Measurements from ENCODE around the gene GDF15.
"Not testable (repeated sequence)": the region's sequence is repeated elsewhere in the genome, so short reads cannot be mapped to it uniquely, and the experiment has no call there.

The GDF15 gene

DNA sequence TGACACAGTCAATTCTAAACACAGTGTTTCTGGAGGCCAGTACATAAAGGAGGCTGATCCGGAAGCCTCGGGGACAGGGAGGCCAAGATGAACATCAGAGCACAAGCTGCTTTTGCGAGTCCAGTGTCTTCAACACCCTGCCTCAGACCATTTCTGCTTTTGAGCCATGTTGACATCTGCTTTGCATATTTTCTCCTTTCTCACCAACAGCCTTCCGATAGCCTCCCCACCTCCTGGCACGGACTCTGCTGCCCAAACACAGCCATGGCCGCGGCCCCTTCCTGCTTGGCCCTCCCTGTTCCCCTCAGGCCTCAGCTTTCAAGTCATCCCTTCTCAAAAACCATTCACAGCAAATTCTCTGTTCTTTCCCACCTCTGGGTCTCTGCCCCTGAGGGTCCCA, 7.9 kb downstream of the GDF15 start:
- H3K27ac Mint-ChIP-seq, result no peak overlapping the region
- peaks cover 31% of the 10 kb centered on the region for H3K27me3 Mint-ChIP-seq

DNA sequence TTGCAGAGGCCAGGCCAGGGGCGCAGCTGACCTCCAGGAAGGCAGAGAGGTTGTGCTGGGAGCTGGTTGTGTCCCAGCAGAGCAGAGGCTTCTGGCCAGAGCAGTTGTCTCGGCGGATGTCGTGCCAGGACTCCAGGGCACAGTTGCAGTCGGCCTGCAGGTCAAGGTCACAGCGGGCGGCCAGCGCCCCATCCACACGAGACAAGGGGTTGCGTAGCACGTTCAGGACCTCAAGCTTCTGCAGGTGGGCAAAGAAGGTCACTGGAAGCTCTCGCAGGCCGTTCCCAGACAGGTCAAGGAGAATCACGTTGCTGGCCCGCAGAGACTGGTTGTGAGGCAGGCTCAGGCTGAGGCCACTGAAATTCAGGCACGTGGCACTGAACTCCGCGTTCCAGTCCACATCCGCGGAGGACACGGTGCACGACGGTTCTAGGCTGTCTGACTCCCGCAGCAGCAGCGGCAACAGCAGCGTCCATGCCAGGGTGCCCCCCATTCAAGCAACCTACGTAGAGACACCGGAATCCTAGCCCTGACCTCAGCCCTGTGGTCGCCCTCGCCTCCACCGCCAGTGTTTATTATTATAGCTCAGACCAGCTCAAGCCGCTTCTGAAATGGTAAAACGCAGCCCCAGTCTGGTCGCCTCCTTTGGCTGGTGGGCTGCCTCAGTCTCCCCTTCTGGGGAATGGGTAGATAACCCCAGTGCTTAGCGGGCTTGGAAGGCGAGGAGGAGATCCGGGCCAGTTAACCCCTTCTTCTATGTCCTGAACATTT, 10.7 kb downstream of the GDF15 start:
- H3K27me3 Mint-ChIP-seq, result peaks cover 17% of the 10 kb centered on the region
- DNase-seq, result no peak

More for the DNA sequence above, 7.9 kb downstream of the GDF15 start:
- H3K4me3 Mint-ChIP-seq, result no peak overlapping the region
- no peaks in the 10 kb centered on the region for H3K36me3 Mint-ChIP-seq (ENCODE audit: low read depth)
- peaks cover 4% of the 10 kb centered on the region for H3K4me1 Mint-ChIP-seq
- H3K9me3 Mint-ChIP-seq, result no peaks in the 10 kb centered on the region
- no peak for ATAC-seq
- DNase-seq, result no peak

DNA sequence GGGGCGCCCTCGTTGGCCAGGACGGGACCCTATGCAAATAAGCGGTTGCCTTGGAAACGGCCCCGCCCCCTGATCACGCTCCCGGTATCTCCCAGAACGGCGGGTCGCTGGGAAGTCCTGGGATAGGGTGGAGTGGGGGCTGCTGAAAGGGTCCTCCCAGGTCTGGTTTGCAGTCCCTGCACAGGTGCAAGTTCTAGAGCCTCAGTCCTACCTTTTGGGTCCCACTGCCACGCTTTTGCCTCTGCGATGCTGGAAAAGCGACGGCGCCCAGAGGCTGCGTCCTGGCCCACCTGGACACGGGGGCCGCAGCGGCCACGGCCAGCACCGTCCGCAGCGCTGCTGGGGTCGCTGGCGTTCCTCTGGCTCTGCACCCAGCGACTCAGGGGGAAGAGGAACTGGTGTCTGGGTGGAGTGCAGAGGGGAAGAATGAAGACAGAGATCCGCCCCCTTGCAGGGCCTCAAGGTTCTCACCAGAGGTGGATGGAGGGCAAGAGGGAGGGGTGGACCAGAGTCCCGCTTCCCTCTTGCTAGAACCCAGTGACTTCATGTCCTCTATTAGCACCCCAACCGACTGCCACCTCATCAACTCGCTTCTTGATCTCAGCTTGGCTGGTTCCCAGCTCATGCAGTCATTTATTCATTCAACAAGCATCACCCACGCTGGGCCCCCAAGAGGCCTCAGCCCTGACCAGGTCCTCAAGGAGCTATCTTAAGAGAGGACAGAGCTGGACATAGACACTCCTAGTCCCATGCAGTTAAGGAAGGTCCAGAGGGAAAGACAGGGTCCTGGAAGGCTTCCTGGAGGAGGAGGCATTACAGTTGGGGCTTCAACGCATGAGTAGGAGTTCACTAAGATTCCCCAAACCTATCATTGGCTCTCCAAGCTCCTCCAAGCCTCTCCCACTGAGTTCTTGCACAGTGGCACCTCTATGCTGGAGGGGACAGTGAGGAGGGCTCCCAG, 11.6 kb downstream of the GDF15 start, which contains the start of gene LRRC25:
Gene LRRC25, minus strand, starts transcription at position 381 of the 961 bp plus-strand sequence. CDS start 659 bp downstream, outside the sequence.
- Mint-ChIP-seq H3K9me3 (no peaks in the 10 kb centered on the region), H3K4me3 (no peak within 1 kb of the TSS), H3K27ac (no peak within 1 kb of the TSS), H3K27me3 (peaks cover 17% of the 10 kb centered on the region), H3K4me1 (peaks cover 9% of the 10 kb centered on the region), H3K36me3 (ENCODE audit: low read depth) (no peaks in the 10 kb centered on the region)
- DNase-seq, result no peak
- ATAC-seq, result no peak

More for the DNA sequence above, 10.7 kb downstream of the GDF15 start:
- H3K36me3 Mint-ChIP-seq (ENCODE audit: low read depth), result no peaks in the 10 kb centered on the region
- H3K27ac Mint-ChIP-seq, result no peak overlapping the region
- peaks cover 6% of the 10 kb centered on the region for H3K4me1 Mint-ChIP-seq
- no peak overlapping the region for H3K4me3 Mint-ChIP-seq
- ATAC-seq, result no peak
- no peaks in the 10 kb centered on the region for H3K9me3 Mint-ChIP-seq

DNA sequence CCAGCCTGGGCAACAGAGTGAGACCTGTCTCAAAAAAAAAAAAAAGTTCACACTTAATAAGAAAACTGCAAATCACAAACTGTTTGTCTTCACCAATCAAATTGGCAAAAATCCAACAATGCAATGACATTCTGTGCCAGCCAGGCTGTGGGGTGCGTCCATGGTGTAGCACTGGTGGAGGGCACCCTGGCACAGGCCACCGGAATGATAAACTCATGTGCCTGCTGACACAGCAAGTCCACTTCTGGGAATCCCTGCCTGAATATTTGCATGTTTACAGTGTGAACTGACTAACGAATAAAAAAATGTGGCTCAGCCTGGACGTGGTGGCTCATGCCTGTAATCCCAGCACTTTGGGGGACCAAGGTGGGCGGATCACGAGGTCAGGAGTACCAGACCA, 13.1 kb downstream of the GDF15 start:
- ATAC-seq, result no peak
- no peaks in the 10 kb centered on the region for H3K9me3 Mint-ChIP-seq
- no peaks in the 10 kb centered on the region for H3K36me3 Mint-ChIP-seq (ENCODE audit: low read depth)
- H3K27ac Mint-ChIP-seq, result no peak overlapping the region
- H3K27me3 Mint-ChIP-seq, result peaks cover 14% of the 10 kb centered on the region
- H3K4me1 Mint-ChIP-seq, result peaks cover 6% of the 10 kb centered on the region
- no peak overlapping the region for H3K4me3 Mint-ChIP-seq
- no peak for DNase-seq

DNA sequence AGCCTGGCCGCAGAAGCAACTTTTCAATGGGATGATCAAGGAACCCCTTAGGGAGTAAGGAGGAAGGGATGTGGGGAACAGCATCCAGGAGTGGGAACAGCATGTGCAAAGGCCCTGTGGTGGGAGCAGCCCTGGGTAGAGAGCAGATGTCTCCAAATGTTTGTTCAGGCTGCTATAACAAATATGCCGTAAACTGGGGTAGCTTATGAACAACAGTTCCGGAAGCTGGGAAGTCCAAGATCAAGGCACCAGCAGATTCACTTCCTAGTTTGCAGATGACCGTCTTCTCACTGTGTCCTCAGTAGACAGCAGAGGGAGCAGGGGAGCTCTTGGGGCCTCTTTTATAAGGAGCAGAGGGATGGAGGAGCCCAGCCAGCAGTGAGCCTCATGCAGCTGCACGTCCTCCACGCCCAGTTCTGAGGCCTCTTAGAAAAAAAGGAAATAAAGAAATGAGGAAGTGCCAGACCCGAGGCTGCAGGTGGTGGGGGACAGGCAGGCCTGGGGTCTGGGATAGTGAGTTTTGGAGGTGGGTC, 15.7 kb downstream of the GDF15 start:
- Mint-ChIP-seq H3K27ac (no peak overlapping the region), H3K4me1 (peaks cover 6% of the 10 kb centered on the region), H3K9me3 (no peaks in the 10 kb centered on the region), H3K4me3 (no peak overlapping the region), H3K36me3 (ENCODE audit: low read depth) (no peaks in the 10 kb centered on the region), H3K27me3 (peaks cover 11% of the 10 kb centered on the region)
- no peak for DNase-seq
- peak; percentile 28 for ATAC-seq

DNA sequence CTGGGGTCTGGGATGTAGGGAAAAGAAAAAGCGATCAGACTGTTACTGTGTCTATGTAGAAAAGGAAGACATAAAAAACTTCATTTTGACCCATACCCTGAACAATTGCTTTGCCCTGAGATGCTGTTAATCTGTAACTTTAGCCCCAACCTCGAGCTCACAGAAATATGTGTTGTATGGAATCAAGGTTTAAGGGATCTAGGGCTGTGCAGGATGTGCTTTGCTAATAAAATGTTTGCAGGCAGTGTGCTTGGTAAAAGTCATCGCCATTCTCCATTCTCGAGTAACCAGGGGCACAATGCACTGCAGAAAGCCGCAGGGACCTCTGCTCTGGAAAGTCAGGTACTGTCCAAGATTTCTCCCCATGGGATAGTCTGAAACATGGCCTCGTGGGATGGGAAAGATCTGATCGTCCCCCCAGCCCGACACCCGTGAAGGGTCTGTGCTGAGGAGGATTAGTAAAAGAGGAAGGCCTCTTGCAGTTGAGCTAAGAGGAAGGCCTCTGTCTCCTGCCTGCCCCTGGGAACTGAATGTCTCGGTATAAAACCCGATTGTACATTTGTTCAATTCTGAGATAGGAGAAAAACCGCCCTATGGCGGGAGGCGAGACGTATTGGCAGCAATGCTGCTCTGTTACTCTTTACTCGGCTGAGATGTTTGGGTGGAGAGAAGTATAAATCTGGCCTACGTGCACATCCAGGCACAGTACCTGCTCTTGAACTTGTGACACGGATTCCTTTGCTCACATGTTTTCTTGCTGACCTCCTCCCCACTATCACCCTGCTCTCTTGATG, 16.7 kb downstream of the GDF15 start:
- not testable (repeated sequence) for H3K27me3 Mint-ChIP-seq; H3K36me3 Mint-ChIP-seq (ENCODE audit: low read depth); ATAC-seq; H3K4me3 Mint-ChIP-seq; H3K4me1 Mint-ChIP-seq; H3K27ac Mint-ChIP-seq; DNase-seq; H3K9me3 Mint-ChIP-seq

DNA sequence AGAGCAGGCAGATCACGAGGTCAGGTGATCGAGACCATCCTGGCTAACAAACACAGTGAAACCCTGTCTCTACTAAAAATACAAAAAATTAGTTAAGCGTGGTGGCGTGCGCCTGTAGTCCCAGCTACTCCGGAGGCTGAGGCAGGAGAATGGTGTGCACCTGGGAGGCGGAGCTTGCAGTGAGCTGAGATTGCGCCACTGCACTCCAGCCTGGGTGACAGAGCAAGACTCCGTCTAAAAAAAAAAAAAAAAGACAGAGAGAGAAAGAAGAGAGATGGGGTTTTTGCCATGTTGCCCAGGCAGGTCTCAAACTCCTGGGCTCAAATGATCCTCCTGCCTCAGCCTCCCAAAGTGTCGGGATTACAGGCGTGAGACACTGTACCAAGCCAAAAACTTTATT, 19.8 kb downstream of the GDF15 start:
- not testable (repeated sequence) for DNase-seq, H3K4me1 Mint-ChIP-seq, ATAC-seq

DNA sequence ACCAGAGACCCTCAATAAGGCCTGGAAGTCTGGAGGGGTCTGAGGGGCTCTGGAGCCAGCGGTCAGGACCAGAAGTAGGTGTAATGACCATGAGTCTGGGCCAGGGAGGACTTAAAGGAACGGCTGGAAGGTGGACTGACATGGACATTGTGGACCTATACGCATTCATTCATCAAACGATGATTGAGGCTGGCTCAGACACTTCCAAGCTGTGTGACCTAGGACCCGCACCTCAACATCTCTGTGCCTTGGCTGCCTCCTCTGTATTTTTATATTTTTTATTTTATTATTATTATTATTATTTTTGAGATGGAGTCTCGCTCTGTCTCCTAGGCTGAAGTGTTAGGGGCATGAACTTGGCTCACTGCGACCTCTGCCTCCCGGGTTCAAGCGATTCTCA, 20.8 kb downstream of the GDF15 start:
- ATAC-seq, result no peak
- Mint-ChIP-seq H3K4me1 (peaks cover 7% of the 10 kb centered on the region), H3K27ac (no peak overlapping the region), H3K4me3 (no peak overlapping the region), H3K9me3 (no peaks in the 10 kb centered on the region), H3K27me3 (peaks cover 3% of the 10 kb centered on the region), H3K36me3 (ENCODE audit: low read depth) (no peaks in the 10 kb centered on the region)
- no peak for DNase-seq

More for the DNA sequence above, 19.8 kb downstream of the GDF15 start:
- not testable (repeated sequence) for H3K36me3 Mint-ChIP-seq (ENCODE audit: low read depth); H3K9me3 Mint-ChIP-seq; H3K27me3 Mint-ChIP-seq; H3K27ac Mint-ChIP-seq; H3K4me3 Mint-ChIP-seq

DNA sequence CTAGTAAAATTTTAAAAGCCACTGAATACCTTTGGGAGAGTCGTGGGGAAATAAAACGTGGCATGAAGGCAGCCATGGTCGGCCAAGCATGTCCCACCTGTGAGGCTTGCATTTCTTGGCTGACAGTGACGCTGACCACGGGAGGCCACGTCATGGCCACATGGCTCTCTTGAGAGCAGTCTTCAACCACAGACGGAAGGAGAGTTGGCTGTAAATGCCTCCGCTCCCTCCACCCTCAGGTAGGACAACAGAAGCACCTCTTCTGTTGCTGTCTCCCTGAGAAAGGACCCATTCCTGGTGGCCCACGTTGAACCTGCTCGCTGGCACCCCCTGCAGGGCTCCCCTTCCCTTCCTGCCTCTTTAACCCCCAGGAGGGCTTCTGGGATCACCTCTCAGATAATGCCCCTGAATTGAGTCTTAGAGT, 22.1 kb downstream of the GDF15 start:
- ATAC-seq (no peak), DNase-seq (peak; percentile 54)
- H3K36me3 Mint-ChIP-seq (ENCODE audit: low read depth), result no peaks in the 10 kb centered on the region
- H3K27me3 Mint-ChIP-seq, result peaks cover 3% of the 10 kb centered on the region
- H3K9me3 Mint-ChIP-seq, result no peaks in the 10 kb centered on the region
- no peak overlapping the region for H3K4me3 Mint-ChIP-seq
- H3K27ac Mint-ChIP-seq, result no peak overlapping the region
- peaks cover 5% of the 10 kb centered on the region for H3K4me1 Mint-ChIP-seq

DNA sequence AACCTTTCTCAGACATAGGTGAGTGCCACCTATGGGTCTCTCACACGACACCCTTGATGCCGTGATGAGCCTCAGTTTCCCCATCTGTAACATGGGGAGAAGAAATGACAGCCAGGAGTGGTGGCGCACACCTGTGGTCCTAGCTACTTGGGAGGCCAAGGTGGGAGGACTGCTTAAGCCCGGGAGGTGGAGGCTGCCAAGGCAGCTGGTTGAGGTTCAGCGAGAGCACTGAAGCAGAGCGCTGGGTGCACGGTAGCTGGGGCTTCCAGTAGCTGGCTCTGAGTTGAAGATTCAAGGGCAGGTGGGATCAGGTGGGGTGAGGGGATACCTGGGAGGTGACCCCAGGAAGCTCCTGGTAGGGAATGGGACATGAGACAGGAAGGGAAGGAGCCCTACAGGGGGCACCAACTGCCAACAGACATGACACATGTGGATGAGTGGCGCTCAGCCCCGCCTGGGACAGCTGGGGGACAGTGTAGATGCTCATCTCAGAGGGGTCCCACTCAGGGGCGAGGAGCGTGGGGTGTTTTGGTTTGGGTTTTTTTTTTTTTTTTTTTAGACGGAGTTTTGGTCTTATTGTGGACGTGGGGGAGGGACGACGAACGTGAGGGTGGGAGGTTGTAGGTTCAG, 26.8 kb downstream of the GDF15 start:
- no peak for ATAC-seq
- Mint-ChIP-seq H3K9me3 (no peaks in the 10 kb centered on the region), H3K4me3 (no peak overlapping the region), H3K27me3 (peaks cover 25% of the 10 kb centered on the region), H3K4me1 (peaks cover 36% of the 10 kb centered on the region), H3K36me3 (ENCODE audit: low read depth) (no peaks in the 10 kb centered on the region), H3K27ac (no peak overlapping the region)
- DNase-seq, result no peak

DNA sequence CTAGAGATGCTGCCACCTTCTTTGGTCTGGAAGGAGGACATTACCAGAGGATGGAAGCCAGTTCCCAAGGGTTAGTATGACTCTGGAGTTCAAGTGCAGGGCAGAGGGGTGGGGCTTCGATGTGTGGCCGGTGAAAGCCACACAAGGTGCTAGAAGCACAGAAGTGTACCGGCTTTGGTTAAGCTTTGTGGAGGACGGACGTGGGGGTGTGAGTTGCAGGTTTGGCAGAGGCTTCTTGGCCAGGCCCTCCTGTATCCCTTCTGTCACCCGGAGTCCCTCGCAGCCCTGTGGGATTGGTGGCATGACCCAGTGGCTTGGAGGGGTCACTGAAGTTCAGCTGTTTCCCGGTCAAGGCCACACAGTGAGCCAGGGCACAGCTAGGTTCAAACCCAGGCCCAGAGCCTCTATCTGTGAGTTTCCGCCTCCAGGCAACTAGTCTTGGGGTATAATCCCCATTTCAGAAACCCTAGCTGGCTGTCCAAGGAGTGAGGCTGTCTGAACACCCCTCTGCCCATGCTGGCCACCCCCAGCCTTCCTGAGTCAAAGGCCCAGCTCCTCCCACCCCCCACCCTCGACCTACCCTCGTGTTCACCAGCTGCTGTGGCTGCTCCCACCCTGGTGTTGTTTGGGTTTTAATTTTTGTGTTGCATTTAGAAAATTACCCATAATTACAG, 28.7 kb downstream of the GDF15 start:
- no peak for ATAC-seq
- no peak overlapping the region for H3K4me3 Mint-ChIP-seq

DNA sequence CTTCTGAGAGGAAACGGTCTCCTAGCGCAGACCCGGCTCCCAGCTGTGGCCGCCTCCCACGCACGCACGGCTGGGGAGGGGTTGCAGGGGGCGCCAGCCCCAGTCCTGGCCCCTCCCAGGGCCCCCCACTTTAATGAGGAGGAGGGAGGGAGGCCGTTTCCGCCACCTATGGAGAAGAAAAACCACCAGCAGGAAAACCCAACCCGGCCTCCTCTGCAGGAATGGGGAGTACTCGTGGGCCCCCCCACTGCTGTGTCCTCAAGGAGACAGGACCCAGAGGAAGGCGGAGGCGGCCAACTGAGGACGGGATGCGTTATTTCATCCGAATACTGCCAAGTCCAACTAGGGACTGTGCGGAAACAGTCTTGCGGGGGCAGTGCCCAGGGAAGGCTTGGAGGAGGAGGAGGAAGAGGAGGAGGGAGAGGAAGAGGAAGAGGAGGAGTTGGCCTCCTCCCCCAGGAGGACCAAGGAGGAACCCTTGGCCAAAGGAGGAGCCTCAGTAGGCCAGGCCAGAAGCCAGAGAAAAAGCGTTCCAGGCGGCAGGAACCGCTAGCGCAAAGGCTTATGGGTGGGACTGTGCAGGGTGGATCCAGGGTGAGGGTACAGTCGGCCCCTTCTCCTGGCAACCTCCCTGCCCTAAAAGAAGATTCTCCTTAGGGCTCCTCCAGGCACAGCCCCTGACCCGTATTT, 29.4 kb downstream of the GDF15 start:
- peak overlapping the region; percentile 41 for H3K4me3 Mint-ChIP-seq

More for the DNA sequence above, 28.7 kb downstream of the GDF15 start:
- Mint-ChIP-seq H3K4me1 (peaks cover 50% of the 10 kb centered on the region), H3K9me3 (no peaks in the 10 kb centered on the region), H3K36me3 (ENCODE audit: low read depth) (no peaks in the 10 kb centered on the region), H3K27me3 (peaks cover 33% of the 10 kb centered on the region), H3K27ac (no peak overlapping the region)
- no peak for DNase-seq

More for the DNA sequence above, 29.4 kb downstream of the GDF15 start:
- peaks cover 33% of the 10 kb centered on the region for H3K27me3 Mint-ChIP-seq
- no peak for DNase-seq
- no peak overlapping the region for H3K27ac Mint-ChIP-seq
- peaks cover 2% of the 10 kb centered on the region for H3K36me3 Mint-ChIP-seq (ENCODE audit: low read depth)
- ATAC-seq, result no peak
- no peaks in the 10 kb centered on the region for H3K9me3 Mint-ChIP-seq
- H3K4me1 Mint-ChIP-seq, result peaks cover 51% of the 10 kb centered on the region

Measured in activated naive CD8-positive, alpha-beta T cell treated with anti-CD3 and anti-CD28 coated beads, Interleukin-2, amount 50 U/mL, for 24 hours (primary cell).